ENCODE data around the gene RAB3IL1.

DNA sequence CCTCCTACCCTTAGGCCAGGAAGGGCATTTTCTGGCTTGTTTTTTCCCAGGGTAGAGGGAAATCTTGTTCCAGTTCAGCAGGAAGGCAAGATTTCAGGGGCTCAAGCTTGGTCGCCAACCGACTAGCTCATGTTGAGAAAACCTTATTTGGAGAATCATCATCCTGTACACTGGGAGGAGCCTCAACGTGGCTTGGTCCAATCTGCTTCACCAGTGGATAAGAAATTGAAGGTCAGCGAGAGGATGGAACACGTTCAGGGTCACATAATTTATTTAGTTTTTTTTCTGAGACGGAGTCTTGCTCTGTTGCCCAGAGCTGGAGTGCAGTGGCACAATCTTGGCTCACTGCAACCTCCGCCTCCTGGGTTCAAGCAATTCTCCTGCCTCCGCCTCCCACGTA lies 68.7 kb downstream of the RAB3IL1 start:
- no peak for TF ChIP-seq CTCF (conservative IDR thresholded peaks at IDR 0.05; ENCODE audit: low read length)
- TF ChIP-seq EZH2phosphoT487 (IDR thresholded peaks at IDR 0.05; ENCODE audit: borderline replicate concordance), result no peak
